HepG2 (cell line): ENCODE results near the gene TUBGCP6. TPM values are rescaled to one million over a fixed set of nuclear protein-coding genes. Genes with fewer than 3 reads are reported as not detected.
A peak's percentile ranks its signal among the peaks of the same experiment; 100 is the strongest.

ENCODE experiments used
- ATAC-seq: fragments of 200-7000 bp; cut with Tn5 transposase; 3 replicates; pipeline ENCODE4 v1.9.1; 2020; ENCODE audit warnings: mild to moderate bottlenecking, moderate library complexity
- BruUV-seq: library from RNA; stranded (reverse); fragments of 400-500 nt; replicated peaks from 2 replicates; lab custom pipeline; 2021; lab: Mats Ljungman, UMichigan
- CTCF ChIA-PET: fragments of 300-600 bp; formaldehyde crosslinking; extraction: SDS; loops from one replicate; lab custom pipeline; 2021; ENCODE audit warnings: low total read pairs, inconsistent platforms, low intra/inter-chr PET ratio; lab: Yijun Ruan, JAX
- POLR2A ChIA-PET: fragments of 350-600 bp; sonication (Branson Sonifier 250); formaldehyde crosslinking; loops from one replicate; lab custom pipeline; 2020; ENCODE audit warnings: antibody characterized with exemption, inconsistent platforms; lab: Yijun Ruan, JAX
- DNase-seq: peaks from one replicate; pipeline ENCODE4 v3.0.0-alpha.2; 2015; ENCODE audit warnings: low spot score
- FAIRE-seq: peaks from 3 replicates; lab custom pipeline; 2011; peaks lifted over from hg19 to GRCh38; lab: Jason Lieb, UNC
- H2AFZ ChIP-seq: one replicate; pipeline ENCODE4 v1.6.1; 2011; ENCODE audit warnings: low read length, inconsistent platforms
- H3K27ac ChIP-seq: fragments of 300-600 bp; 3 replicates; pipeline ENCODE4 v1.8.0; 2011; ENCODE audit warnings: mixed run types, mild to moderate bottlenecking, mixed read lengths, low read length, inconsistent platforms; ENCODE audit not compliant: insufficient read depth; ENCODE audit errors: extremely low read length
- H3K27me3 ChIP-seq, 2 experiments: fragments of 200-600 bp in 1 of 2; 2 replicates in 1 of 2; 3 replicates in 1 of 2; pipeline versions ENCODE4 v1.6.0 to v1.8.0; 2011; ENCODE audit warnings: low read length in 2 of 2, mild to moderate bottlenecking in 2 of 2, moderate library complexity in 2 of 2, inconsistent platforms in 1 of 2; ENCODE audit not compliant: insufficient read depth in 2 of 2, control insufficient read depth in 1 of 2
- H3K36me3 ChIP-seq, 2 experiments: fragments of 200-600 bp in 1 of 2; replicated peaks in 1 of 2; 2 replicates in 1 of 2; 3 replicates in 1 of 2; pipeline versions ENCODE4 v1.5.1 to v1.8.0; 2011; ENCODE audit warnings: low read length in 2 of 2, inconsistent platforms in 1 of 2; ENCODE audit not compliant: insufficient read depth in 2 of 2, control insufficient read depth in 1 of 2
- H3K4me1 ChIP-seq: 2 replicates; pipeline ENCODE4 v1.5.1; 2012; ENCODE audit warnings: low read length, inconsistent platforms; ENCODE audit not compliant: insufficient read depth
- H3K4me2 ChIP-seq: 2 replicates; pipeline ENCODE4 v1.6.0; 2011; ENCODE audit warnings: low read depth, low read length, inconsistent platforms
- H3K4me3 ChIP-seq, 3 experiments: fragments of 200-600 bp in 1 of 3; sonication (generic), shearing (Covaris generic) in 1 of 3; replicated peaks in 1 of 3; 2 replicates each; pipeline ENCODE4 v1.5.1; 2011 to 2016; ENCODE audit warnings: low read length in 3 of 3, inconsistent platforms in 2 of 3, low read depth in 2 of 3, mild to moderate bottlenecking in 2 of 3, control low read depth in 1 of 3, mixed read lengths in 1 of 3; ENCODE audit not compliant: insufficient read depth in 1 of 3
- H3K79me2 ChIP-seq: one replicate; pipeline ENCODE4 v1.6.1; 2011; ENCODE audit warnings: low read length, inconsistent platforms; ENCODE audit not compliant: insufficient read depth
- H3K9ac ChIP-seq: 2 replicates; pipeline ENCODE4 v1.6.0; 2011; ENCODE audit warnings: mild to moderate bottlenecking, low read depth, low read length, inconsistent platforms; ENCODE audit not compliant: insufficient read depth
- H3K9me3 ChIP-seq: 2 replicates; pipeline ENCODE4 v1.5.1; 2012; ENCODE audit warnings: mild to moderate bottlenecking, low read length
- H4K20me1 ChIP-seq: 2 replicates; pipeline ENCODE4 v1.6.0; 2011; ENCODE audit warnings: inconsistent platforms, mild to moderate bottlenecking, low read length, moderate library complexity; ENCODE audit not compliant: insufficient read depth
- AGO2 ChIP-seq: fragments of 200-400 bp; formaldehyde crosslinking; optimal IDR thresholded peaks from 2 replicates; pipeline ENCODE3; 2017; ENCODE audit warnings: mild to moderate bottlenecking, low read depth, low read length, moderate library complexity
- AKAP8 ChIP-seq: sonication (generic); formaldehyde crosslinking; IDR thresholded peaks from 2 replicates; pipeline ENCODE4 v1.5.1; 2020; ENCODE audit warnings: mild to moderate bottlenecking, missing genetic modification reagents
- HNRNPL ChIP-seq: fragments of 200-400 bp; formaldehyde crosslinking; IDR thresholded peaks from 2 replicates; pipeline ENCODE4 v1.6.1; 2017; ENCODE audit warnings: mild to moderate bottlenecking, low read depth, low read length
- KDM6A ChIP-seq: IDR thresholded peaks from 2 replicates; pipeline ENCODE4 v1.6.1; 2016; ENCODE audit warnings: low read depth
- MLLT10 ChIP-seq: sonication (generic); formaldehyde crosslinking; IDR thresholded peaks from 2 replicates; pipeline ENCODE4 v1.4.0; 2020; ENCODE audit warnings: missing genetic modification reagents
- POGK ChIP-seq: sonication (generic); formaldehyde crosslinking; conservative IDR thresholded peaks from 2 replicates; pipeline ENCODE4 v1.8.0; 2022; ENCODE audit warnings: mild to moderate bottlenecking, moderate library complexity, missing genetic modification reagents
- REST ChIP-seq, 2 experiments: IDR thresholded peaks; 2 replicates each; pipeline ENCODE4 v1.6.1; 2011 to 2012; ENCODE audit warnings: low read length in 2 of 2, borderline replicate concordance in 1 of 2, low read depth in 1 of 2, mild to moderate bottlenecking in 1 of 2, moderate library complexity in 1 of 2
- WIZ ChIP-seq: sonication (generic); formaldehyde crosslinking; IDR thresholded peaks from 2 replicates; pipeline ENCODE4 v1.5.1; 2020; ENCODE audit warnings: mild to moderate bottlenecking, missing genetic modification reagents
- ZBTB33 ChIP-seq: sonication (generic); formaldehyde crosslinking; IDR thresholded peaks from 2 replicates; pipeline ENCODE4 v1.4.0; 2020; ENCODE audit warnings: missing genetic modification reagents
- ZFY ChIP-seq: sonication (generic); formaldehyde crosslinking; IDR thresholded peaks from 2 replicates; pipeline ENCODE4 v1.4.0; 2020; ENCODE audit warnings: missing genetic modification reagents
- ZNF10 ChIP-seq: sonication (generic); formaldehyde crosslinking; IDR thresholded peaks from 2 replicates; pipeline ENCODE4 v1.4.0; 2020; ENCODE audit warnings: mild to moderate bottlenecking, low read depth, missing genetic modification reagents, borderline replicate concordance
- ZNF124 ChIP-seq: sonication (generic); formaldehyde crosslinking; IDR thresholded peaks from 2 replicates; pipeline ENCODE4 v1.4.0; 2020; ENCODE audit warnings: missing genetic modification reagents
- ZNF280B ChIP-seq: sonication (generic); formaldehyde crosslinking; IDR thresholded peaks from 2 replicates; pipeline ENCODE4 v1.5.0; 2020; ENCODE audit warnings: missing genetic modification reagents, mild to moderate bottlenecking, borderline replicate concordance
- WGBS: methylation state at CpG from one replicate; pipeline ENCODE4 v1.1.6; 2017; ENCODE audit warnings: low lambda C conversion rate; 5-methylcytosine and 5-hydroxymethylcytosine counted together
- in situ Hi-C: cut with HindIII; loops from 2 replicates; pipeline ENCODE4 v1.10.0; 2017; ENCODE audit warnings: low pct_unique_long_range_greater_than_20kb; ENCODE audit not compliant: extremely low pct_ligation_motif_present
- intact Hi-C: fragments of 100-400 bp; cut with micrococcal nuclease; formaldehyde crosslinking; loops from one replicate; pipeline ENCODE4 v1.10.0; 2022; ENCODE audit not compliant: unreplicated experiment
- polyA plus RNA-seq, 8 experiments: library from polyadenylated mRNA; depleted of rRNA in 3 of 8; stranded (reverse) in 7 of 8; unstranded in 1 of 8; fragments of >200 nt; fragmentation: Illumina TruSeq in 4 of 8; extraction: Trizol in 4 of 8; gene quantifications; 2 replicates each; pipeline versions ENCODE4 v1.2.1 to v1.2.3, GENCODE V29; 2011 to 2016; ENCODE audit warnings: low read depth in 4 of 8, missing spikeins in 1 of 8, mixed read lengths in 1 of 8; ENCODE audit not compliant: insufficient read depth in 1 of 8
- total RNA-seq, 5 experiments: library from RNA; depleted of rRNA; stranded (reverse); fragments of >200 nt; fragmentation: Illumina TruSeq; extraction: Trizol; gene quantifications; 2 replicates each; pipeline ENCODE4 v1.2.3, GENCODE V29; 2016; ENCODE audit warnings: low read depth in 1 of 5

TUBGCP6 gene
- total and polyA plus RNA-seq, 2 of the 13 experiments (the other 11 are each of a cell fraction or from before 2014, with no cell fraction given) = 14.6 to 15.7 TPM

GRCh38 chr22:50292643-50293440 lies 48.0 kb upstream of the TUBGCP6 start:
- H3K4me2 ChIP-seq = peak overlapping the region; percentile 79
- H3K36me3 ChIP-seq = peaks cover 13 to 22% of the 10 kb centered on the region in 2 experiments; a peak in 4 of 5 replicates
- peaks cover 57% of the 10 kb centered on the region for H3K4me1 ChIP-seq
- CTCF ChIA-PET = interaction anchor here (1.2 to 2.3 kb wide), 2 partner anchors 17 to 34 kb away, joined by 9 to 10 read pairs; partner anchors contain the start of gene DENND6B
- intact Hi-C loops (loop anchor here (2.0 to 10.0 kb wide), 3 partner anchors 16 to 868 kb away; partner anchors contain the start of gene DENND6B), in situ Hi-C loops (no loop called here)
- H3K79me2 ChIP-seq = peaks cover 62% of the 10 kb centered on the region
- 89% methylated on average over 14 of the region's 29 CpGs for WGBS
- POLR2A ChIA-PET = interaction anchor here (1.0 to 4.8 kb wide), 15 partner anchors 12 to 349 kb away, joined by 3 to 126 read pairs (median 6); partner anchors contain the start of genes DENND6B, HDAC10, MAPK12 and PLXNB2
- H3K27me3 ChIP-seq = no peaks in the 10 kb centered on the region
- H3K9ac ChIP-seq = peak overlapping the region; percentile 71
- no peaks in the 10 kb centered on the region for H3K9me3 ChIP-seq
- peak overlapping the region; percentile 44 to 74 (median 73); a peak in 5 of 6 replicates for H3K4me3 ChIP-seq
- BruUV-seq = no TSS peak
- FAIRE-seq (no peak), DNase-seq (no peak), ATAC-seq (peak; percentile 12)
- H2AFZ ChIP-seq = no peak overlapping the region
- peak overlapping the region; percentile 94 for H3K27ac ChIP-seq
- H4K20me1 ChIP-seq = peaks cover 9% of the 10 kb centered on the region; the same call in 1 of the 2 replicates
- TF ChIP-seq KDM6A (no peak), POGK (CRISPR knock-in tag) (no peak), HNRNPL (peak; percentile 17; the same call in 1 of the 2 replicates), ZBTB33 (0 out of 2 replicates have a peak, but pooled peaks have one; percentile 8), MLLT10 (CRISPR knock-in tag) (no peak), AKAP8 (CRISPR knock-in tag) (0 out of 2 replicates have a peak, but pooled peaks have one; percentile 7), AGO2 (peak; percentile 48), ZFY (CRISPR knock-in tag) (no peak), WIZ (CRISPR knock-in tag) (no peak), REST (IDR thresholded peaks at IDR 0.05; ENCODE audit: borderline replicate concordance in 1 of 2, low read depth in 1 of 2, low read length in 2 of 2) (no peak), ZNF10 (CRISPR knock-in tag) (no peak), ZNF280B (CRISPR knock-in tag) (peak; percentile 21; the same call in 1 of the 2 replicates), ZNF124 (no peak)
